ENCODE data around the gene ZNF853.
"Not testable (repeated sequence)": the region's sequence is repeated elsewhere in the genome, so short reads cannot be mapped to it uniquely, and the experiment has no call there.

ZNF853 gene

GRCh38 chr7:6606866-6607583, 8.4 kb upstream of the ZNF853 start:
- no peak for DNase-seq (ENCODE audit: low read depth)

- DNase-seq (ENCODE audit: low read depth), result no peak
Observed at GRCh38 chr7:6607651-6608051, 7.8 kb upstream of the ZNF853 start.

- no peak for DNase-seq (ENCODE audit: low read depth)
Observed at GRCh38 chr7:6608081-6608480, 7.3 kb upstream of the ZNF853 start.

GRCh38 chr7:6608794-6609193, 6.6 kb upstream of the ZNF853 start:
- DNase-seq (ENCODE audit: low read depth), result no peak

GRCh38 chr7:6612819-6613218, 2.6 kb upstream of the ZNF853 start:
- no peak for DNase-seq (ENCODE audit: low read depth)

GRCh38 chr7:6613706-6614105, 1.7 kb upstream of the ZNF853 start:
- no peak for DNase-seq (ENCODE audit: low read depth)

- DNase-seq (ENCODE audit: low read depth), result no peak
Observed at GRCh38 chr7:6615723-6616555, 529 bp downstream of the ZNF853 start.

- DNase-seq (ENCODE audit: low read depth), result no peak
Observed at GRCh38 chr7:6616854-6617643, 1.6 kb downstream of the ZNF853 start.

GRCh38 chr7:6618621-6619020, 3.2 kb downstream of the ZNF853 start:
- no peak for DNase-seq (ENCODE audit: low read depth)

GRCh38 chr7:6619961-6620360, 4.6 kb downstream of the ZNF853 start:
- no peak for DNase-seq (ENCODE audit: low read depth)

GRCh38 chr7:6621195-6622133, 6.1 kb downstream of the ZNF853 start:
- no peak for DNase-seq (ENCODE audit: low read depth)

- DNase-seq (ENCODE audit: low read depth), result no peak
Observed at GRCh38 chr7:6622134-6622710, 6.8 kb downstream of the ZNF853 start.

- DNase-seq (ENCODE audit: low read depth), result no peak
Observed at GRCh38 chr7:6623589-6624245, 8.3 kb downstream of the ZNF853 start.

GRCh38 chr7:6624246-6624611, 8.8 kb downstream of the ZNF853 start:
- no peak for DNase-seq (ENCODE audit: low read depth)

- DNase-seq (ENCODE audit: low read depth), result no peak
Observed at GRCh38 chr7:6628045-6628444, 12.6 kb downstream of the ZNF853 start.

GRCh38 chr7:6630007-6630849, 14.8 kb downstream of the ZNF853 start:
- DNase-seq (ENCODE audit: low read depth), result no peak

- no peak for DNase-seq (ENCODE audit: low read depth)
Observed at GRCh38 chr7:6631605-6632004, 16.2 kb downstream of the ZNF853 start.

GRCh38 chr7:6634021-6634420, 18.6 kb downstream of the ZNF853 start:
- no peak for DNase-seq (ENCODE audit: low read depth)

GRCh38 chr7:6634971-6635370, 19.6 kb downstream of the ZNF853 start:
- DNase-seq (ENCODE audit: low read depth), result not testable (repeated sequence)
